HFFc6 (cell line): ENCODE measurements around the gene PLXNB2. TPM values are rescaled to one million over a fixed set of nuclear protein-coding genes. Genes with fewer than 3 reads are reported as not detected.

ENCODE experiments used
- DNase-seq: peaks from one replicate; pipeline ENCODE4 v3.0.0-alpha.2; 2018
- H3K27ac Mint-ChIP-seq: 2 replicates; pipeline ENCODE4 v1.8.0; 2020; ENCODE audit warnings: mild to moderate bottlenecking, mixed read lengths
- H3K27me3 Mint-ChIP-seq: 2 replicates; pipeline ENCODE4 v1.8.0; 2021; ENCODE audit warnings: mild to moderate bottlenecking, moderate library complexity, mixed read lengths; ENCODE audit not compliant: insufficient read depth
- H3K36me3 Mint-ChIP-seq: 2 replicates; pipeline ENCODE4 v1.8.0; 2021; ENCODE audit warnings: low read depth, mixed read lengths
- H3K4me1 Mint-ChIP-seq: 2 replicates; pipeline ENCODE4 v1.8.0; 2020; ENCODE audit warnings: low read depth, mixed read lengths
- H3K4me3 Mint-ChIP-seq: 2 replicates; pipeline ENCODE4 v1.8.0; 2020; ENCODE audit warnings: mild to moderate bottlenecking, moderate library complexity, mixed read lengths
- H3K9me3 Mint-ChIP-seq: 2 replicates; pipeline ENCODE4 v1.8.0; 2020; ENCODE audit warnings: mild to moderate bottlenecking, mixed read lengths
- total RNA-seq, 6 experiments: library from RNA; stranded (reverse); fragmentation: NEBNext Ultra II Directional; extraction: Animal tissue kit (Norgen Biotek cat#: 25700); gene quantifications; 2 replicates in 1 of 6; 3 replicates in 5 of 6; pipeline ENCODE4 v1.2.3, GENCODE V29; 2021
- TF ChIP-seq, protein P1 (sequence below): fragments of 200-600 bp; sonication (generic); IDR thresholded peaks from 2 replicates; pipeline ENCODE4 v1.5.0; 2021; ENCODE audit warnings: antibody characterized with exemption, mild to moderate bottlenecking

The PLXNB2 gene
- total RNA-seq, 6 experiments from 2014 or later = 280 to 370 (median 291) TPM

DNA sequence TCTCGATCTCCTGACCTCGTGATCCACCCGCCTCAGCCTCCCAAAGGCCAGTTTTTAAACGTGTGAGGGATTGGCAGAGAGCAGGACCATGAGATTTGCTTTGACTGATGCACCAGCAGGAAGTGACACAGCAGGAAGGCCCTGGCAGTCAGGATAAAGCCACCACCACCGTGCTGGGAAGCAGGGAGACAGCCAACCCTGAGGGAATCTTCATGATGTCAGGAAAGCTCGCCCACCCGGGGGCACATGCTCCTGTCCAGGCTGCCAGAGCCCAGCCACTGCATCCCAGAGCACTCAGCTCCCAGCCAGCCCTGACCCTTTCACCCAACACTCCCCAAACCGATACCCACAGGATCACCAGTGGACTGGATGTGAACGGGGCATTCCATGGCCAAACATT, 68.7 kb downstream of the PLXNB2 start:
- H3K4me1 Mint-ChIP-seq = peaks cover 27% of the 10 kb centered on the region
- H3K36me3 Mint-ChIP-seq = peaks cover 29% of the 10 kb centered on the region
- H3K4me3 Mint-ChIP-seq = no peak overlapping the region
- TF ChIP-seq, protein P1, sequence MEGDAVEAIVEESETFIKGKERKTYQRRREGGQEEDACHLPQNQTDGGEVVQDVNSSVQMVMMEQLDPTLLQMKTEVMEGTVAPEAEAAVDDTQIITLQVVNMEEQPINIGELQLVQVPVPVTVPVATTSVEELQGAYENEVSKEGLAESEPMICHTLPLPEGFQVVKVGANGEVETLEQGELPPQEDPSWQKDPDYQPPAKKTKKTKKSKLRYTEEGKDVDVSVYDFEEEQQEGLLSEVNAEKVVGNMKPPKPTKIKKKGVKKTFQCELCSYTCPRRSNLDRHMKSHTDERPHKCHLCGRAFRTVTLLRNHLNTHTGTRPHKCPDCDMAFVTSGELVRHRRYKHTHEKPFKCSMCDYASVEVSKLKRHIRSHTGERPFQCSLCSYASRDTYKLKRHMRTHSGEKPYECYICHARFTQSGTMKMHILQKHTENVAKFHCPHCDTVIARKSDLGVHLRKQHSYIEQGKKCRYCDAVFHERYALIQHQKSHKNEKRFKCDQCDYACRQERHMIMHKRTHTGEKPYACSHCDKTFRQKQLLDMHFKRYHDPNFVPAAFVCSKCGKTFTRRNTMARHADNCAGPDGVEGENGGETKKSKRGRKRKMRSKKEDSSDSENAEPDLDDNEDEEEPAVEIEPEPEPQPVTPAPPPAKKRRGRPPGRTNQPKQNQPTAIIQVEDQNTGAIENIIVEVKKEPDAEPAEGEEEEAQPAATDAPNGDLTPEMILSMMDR = no peak
- no peak overlapping the region for H3K27ac Mint-ChIP-seq
- no peaks in the 10 kb centered on the region for H3K9me3 Mint-ChIP-seq
- peaks cover 3% of the 10 kb centered on the region for H3K27me3 Mint-ChIP-seq
- DNase-seq = no peak

GRCh38 chr22:50236731-50237409, 70.6 kb downstream of the PLXNB2 start:
- H3K27ac Mint-ChIP-seq = no peak overlapping the region
- TF ChIP-seq, protein P1 = peak; percentile 79
- no peak for DNase-seq

GRCh38 chr22:50233223-50233622, 74.2 kb downstream of the PLXNB2 start:
- H3K4me3 Mint-ChIP-seq = no peak overlapping the region
- no peaks in the 10 kb centered on the region for H3K4me1 Mint-ChIP-seq
- H3K36me3 Mint-ChIP-seq = peaks cover 30% of the 10 kb centered on the region
- H3K27ac Mint-ChIP-seq = no peak overlapping the region
- no peak for DNase-seq
- H3K9me3 Mint-ChIP-seq = no peaks in the 10 kb centered on the region
- H3K27me3 Mint-ChIP-seq = no peaks in the 10 kb centered on the region; the same call in 1 of the 2 replicates
- TF ChIP-seq, protein P1 = no peak

More at GRCh38 chr22:50236731-50237409, 70.6 kb downstream of the PLXNB2 start:
- H3K36me3 Mint-ChIP-seq = peaks cover 24% of the 10 kb centered on the region
- no peaks in the 10 kb centered on the region; the same call in 1 of the 2 replicates for H3K27me3 Mint-ChIP-seq
- H3K4me3 Mint-ChIP-seq = no peak overlapping the region; the same call in 1 of the 2 replicates
- no peaks in the 10 kb centered on the region for H3K9me3 Mint-ChIP-seq
- H3K4me1 Mint-ChIP-seq = peaks cover 12% of the 10 kb centered on the region

- TF ChIP-seq, protein P1 = no peak
- Mint-ChIP-seq H3K9me3 (no peaks in the 10 kb centered on the region), H3K4me3 (no peak overlapping the region), H3K27ac (no peak overlapping the region), H3K4me1 (no peaks in the 10 kb centered on the region), H3K36me3 (peaks cover 30% of the 10 kb centered on the region), H3K27me3 (no peaks in the 10 kb centered on the region; the same call in 1 of the 2 replicates)
- DNase-seq = no peak
Measured at GRCh38 chr22:50232481-50233151, 74.8 kb downstream of the PLXNB2 start.

GRCh38 chr22:50229370-50229769, 78.1 kb downstream of the PLXNB2 start:
- TF ChIP-seq, protein P1 = no peak
- Mint-ChIP-seq H3K9me3 (no peaks in the 10 kb centered on the region), H3K36me3 (peaks cover 18% of the 10 kb centered on the region), H3K4me3 (no peak overlapping the region), H3K27me3 (no peaks in the 10 kb centered on the region; the same call in 1 of the 2 replicates), H3K27ac (no peak overlapping the region), H3K4me1 (no peaks in the 10 kb centered on the region)
- DNase-seq = no peak
